Stimulated activated CD4-positive, alpha-beta T cell treated with anti-CD3 and anti-CD28 coated beads, TNF-alpha, amount 100 ng/mL, for 1 hour (primary cell): ENCODE data around the gene MEAF6.
"Not testable (repeated sequence)": the region's sequence is repeated elsewhere in the genome, so short reads cannot be mapped to it uniquely, and the experiment has no call there.

Source experiments
- DNase-seq, 3 donors: peaks; one replicate each; pipeline ENCODE4 v3.0.0-alpha.2; 2020; ENCODE audit warnings: low read depth in 3 of 3, low spot score in 1 of 3

The MEAF6 gene

DNA sequence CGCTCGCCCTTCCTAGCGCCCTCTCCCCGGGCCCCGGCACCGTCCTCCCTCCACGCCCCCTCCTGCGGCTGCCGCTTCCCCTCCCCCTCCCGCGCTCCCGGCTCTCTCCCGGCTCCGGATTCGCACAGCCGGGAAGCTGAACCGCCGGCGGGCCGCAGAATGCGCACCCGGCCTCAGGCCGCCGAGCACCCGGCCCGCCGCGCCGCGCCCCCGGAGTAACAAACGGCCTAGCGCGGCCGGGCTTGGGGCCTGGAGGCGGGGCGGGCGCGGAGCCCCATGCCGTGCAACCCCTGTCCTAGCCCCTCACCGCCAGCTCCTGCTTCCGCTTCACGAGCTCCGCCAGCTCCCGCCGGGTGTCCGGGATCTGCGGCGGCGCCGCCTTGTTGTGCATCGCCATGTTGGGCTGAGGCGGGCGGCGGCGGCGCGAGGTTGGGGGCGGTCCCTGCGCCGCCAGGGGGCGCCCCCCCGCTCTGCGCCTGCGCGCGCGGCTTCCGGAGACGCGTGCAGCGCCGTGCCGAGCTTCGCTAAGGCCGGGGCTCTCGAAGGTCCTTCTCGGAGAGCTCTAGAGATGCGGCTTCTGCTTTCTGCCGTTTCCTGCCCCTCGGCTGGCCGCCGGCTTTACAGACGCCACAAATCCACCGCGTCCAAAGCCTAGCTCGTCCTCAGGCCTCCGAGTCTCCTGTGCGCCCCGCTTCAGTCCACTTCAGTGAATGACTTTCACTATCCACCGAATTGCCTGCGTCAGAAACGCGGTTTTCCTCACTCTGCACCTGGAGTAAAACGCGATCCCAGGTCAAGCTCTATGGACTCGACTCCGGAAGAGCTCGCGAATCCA is at the start of gene MEAF6:
MEAF6 (minus strand) TSS at position 417 of the 835 bp plus-strand sequence; CDS start at position 397, 20 bp downstream.
- peak; percentile 46 to 80 (median 71) for DNase-seq

DNA sequence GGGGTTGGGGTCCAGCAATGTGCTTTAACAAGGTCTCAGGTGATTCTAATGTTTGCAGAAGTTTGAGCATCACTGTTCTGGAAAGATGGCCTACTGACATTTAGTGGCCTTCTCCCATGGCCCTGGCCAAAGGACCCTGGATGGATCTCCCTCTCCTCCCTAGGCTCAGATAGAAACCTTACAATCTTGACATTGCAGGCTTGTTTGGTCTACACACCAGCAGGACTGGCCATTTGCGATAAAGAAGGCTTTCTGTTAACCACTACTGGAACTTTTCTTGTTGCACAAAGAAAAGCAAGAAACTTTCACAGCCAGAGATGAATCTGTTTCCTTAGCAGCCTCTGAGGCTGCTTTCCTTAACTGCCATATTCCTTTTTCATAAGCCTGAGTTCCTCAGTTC is 48.4 kb upstream of the MEAF6 start:
- no peak for DNase-seq

DNA sequence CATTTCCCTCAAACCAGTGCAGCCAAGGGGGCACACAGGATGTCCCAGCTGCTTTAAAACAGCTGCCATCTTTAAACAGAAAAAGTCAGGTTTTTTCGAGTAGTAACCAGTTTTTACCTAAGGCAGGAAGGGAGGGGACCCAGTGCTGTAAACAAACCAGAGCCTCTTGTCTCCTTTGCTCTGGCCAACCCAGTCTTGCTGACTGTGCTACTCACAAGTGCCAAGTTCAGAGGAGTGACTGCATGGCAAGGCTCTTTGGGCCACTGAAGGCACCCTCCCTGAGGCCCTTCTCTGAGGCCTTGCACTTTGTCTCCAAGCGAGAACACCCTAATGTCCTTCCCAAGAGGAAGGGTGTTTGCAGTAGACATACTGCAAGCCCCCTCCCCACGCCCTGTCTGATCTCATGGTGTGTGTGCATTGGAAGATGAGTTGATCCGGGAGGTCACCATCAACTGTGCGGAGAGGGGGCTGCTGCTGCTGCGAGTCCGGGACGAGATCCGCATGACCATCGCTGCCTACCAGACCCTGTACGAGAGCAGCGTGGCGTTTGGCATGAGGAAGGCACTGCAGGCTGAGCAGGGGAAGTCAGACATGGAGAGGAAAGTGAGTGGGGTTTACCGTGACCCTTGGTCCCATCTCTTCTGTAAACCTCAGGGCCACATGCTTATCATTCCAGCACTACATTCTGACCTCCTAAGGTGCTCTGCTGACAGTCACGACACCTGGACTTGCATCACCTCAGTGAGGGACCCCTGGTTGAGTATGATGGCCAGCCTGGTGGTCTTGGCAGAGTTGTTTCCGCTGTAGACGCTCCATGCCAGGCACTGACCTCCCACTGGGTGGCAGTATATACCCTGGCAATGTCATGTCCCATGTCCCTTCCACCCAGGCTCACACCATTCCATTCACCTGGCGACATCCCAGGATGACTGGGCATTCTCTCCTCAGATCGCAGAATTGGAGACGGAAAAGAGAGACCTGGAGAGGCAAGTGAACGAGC is 46.9 kb upstream of the MEAF6 start:
- no peak for DNase-seq

DNA sequence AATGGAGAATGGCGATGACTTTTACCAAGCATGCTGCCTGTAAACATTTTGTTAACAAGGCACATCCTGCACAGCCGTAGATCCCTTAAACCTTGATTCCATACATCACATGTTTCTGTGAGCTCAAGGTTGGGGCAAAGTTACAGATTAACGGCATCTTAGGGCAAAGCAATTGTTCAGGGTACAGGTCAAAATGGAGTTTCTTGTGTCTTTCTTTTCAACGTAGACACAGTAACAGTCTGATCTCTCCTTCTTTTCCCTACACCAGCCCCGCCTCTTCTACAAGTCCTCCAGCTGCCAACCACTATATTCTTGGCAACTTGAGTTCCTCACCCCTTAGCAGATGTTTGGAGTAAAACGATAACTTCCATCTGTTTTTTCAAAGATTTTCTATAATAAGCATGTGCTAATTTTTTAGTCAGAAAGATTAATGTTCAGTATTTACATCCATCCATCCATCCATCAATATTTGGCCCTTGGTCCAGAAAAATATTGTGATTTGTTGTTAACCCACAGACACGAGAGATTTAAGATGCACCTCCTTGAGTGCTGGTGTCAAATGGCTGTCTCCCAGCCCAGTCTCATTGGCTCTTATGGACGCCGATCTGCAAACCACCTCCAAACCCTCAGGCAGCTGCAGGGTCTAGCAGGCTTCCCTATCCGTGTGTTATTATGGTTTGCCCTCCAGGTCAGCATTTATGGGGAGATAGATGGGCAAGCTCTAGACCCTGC is 46.0 kb upstream of the MEAF6 start:
- no peak for DNase-seq

DNA sequence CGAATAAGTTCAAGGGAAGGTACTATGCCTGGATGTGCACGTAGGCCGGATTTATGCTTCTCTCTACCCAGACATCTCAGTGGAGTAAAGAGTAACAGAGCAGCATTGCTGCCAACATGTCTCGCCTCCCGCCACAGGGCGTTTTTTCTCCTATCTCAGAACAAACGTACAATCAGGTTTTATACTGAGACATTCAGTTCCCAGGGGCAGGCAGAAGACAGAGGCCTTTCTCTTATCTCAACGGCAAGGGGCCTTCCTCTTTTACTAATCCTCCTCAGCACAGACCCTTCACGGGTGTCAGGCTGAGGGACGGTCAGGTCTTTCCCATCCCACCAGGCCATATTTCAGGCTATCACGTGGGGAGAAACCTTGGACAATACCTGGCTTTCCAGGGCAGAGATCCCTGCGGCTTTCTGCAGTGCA is 45.4 kb upstream of the MEAF6 start:
- not testable (repeated sequence) for DNase-seq

DNA sequence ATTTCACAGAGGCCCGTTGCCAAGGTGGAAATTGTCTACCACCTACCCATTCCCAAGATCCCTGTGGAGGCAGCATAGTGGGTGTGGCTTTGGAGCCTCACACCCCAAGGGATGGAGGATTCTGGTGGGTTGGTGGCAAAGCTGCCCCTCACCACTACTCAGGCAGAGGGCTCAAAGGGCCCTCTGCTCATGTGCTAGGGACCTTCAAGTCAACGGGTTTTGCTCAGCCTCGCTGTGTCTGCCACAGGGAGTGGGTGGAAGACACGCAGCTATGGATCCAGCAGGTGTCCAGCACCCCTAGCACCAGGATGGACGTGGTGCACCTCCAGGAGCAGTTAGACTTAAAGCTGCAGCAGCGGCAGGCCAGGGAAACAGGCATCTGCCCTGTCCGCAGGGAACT is 44.5 kb upstream of the MEAF6 start:
- no peak for DNase-seq

DNA sequence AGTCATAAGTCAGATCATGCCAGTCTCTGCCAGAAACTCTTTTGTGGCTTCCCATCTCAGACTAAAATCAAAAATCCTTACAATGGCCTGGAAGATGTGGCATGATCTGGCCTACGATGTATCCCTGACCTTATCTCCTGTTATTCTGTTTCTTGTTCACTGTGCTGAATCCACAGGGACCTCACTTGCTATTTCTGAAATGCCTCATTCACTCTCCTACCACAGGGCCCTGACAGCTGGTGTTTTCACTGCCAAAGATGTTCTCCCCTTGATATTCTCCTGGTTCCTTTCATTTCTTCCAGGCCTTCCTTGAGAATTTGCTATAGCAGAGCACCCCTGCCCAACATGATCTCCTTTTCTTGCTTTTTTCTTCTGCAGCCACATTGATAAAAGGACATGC is 43.8 kb upstream of the MEAF6 start:
- no peak for DNase-seq

DNA sequence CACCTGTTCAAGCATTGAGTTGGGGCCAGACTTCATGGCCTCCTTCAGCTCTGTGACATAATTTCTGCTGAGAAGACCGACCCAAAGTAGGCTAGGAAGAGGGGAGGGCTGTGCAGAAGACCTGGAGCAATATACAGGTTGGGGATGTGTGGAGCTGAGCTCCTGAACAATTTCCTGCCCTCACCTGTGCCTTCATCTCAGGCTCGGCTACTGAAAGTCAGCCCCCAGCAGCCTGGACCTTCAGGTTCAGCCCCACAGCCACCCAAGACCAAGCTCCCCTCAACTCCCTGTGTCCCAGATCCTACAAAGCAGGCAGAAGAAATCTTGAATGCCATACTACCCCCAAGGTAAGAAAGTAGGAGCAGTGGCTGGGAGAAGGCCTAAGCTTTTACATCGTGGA is 42.8 kb upstream of the MEAF6 start:
- no peak for DNase-seq

DNA sequence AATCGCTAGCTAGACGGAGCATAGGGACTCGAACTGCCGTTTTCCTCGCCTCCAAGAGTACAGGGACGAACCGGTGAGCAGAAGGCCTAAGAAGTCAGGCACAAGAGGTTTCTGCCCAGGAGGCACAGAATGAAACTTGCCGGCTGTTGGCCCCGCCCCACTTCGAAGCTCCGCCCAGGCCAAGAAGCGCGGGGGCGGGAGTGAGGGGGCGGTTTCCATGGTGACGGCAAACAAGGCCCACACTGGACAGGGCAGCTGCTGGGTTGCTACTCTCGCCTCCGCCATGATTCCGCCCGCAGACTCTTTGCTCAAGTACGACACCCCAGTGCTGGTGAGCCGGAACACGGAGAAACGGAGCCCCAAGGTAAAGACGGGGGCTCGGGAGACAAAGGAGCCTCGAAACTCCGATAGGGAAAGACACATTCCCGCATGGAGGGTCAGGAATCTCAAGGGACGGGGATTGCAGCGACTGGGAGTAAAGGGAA is 42.2 kb upstream of the MEAF6 start, which contains the start of gene DNALI1:
DNALI1 (plus strand) TSS at position 229 of the 485 bp plus-strand sequence; CDS start at position 284, 55 bp downstream.
- no peak for DNase-seq

DNA sequence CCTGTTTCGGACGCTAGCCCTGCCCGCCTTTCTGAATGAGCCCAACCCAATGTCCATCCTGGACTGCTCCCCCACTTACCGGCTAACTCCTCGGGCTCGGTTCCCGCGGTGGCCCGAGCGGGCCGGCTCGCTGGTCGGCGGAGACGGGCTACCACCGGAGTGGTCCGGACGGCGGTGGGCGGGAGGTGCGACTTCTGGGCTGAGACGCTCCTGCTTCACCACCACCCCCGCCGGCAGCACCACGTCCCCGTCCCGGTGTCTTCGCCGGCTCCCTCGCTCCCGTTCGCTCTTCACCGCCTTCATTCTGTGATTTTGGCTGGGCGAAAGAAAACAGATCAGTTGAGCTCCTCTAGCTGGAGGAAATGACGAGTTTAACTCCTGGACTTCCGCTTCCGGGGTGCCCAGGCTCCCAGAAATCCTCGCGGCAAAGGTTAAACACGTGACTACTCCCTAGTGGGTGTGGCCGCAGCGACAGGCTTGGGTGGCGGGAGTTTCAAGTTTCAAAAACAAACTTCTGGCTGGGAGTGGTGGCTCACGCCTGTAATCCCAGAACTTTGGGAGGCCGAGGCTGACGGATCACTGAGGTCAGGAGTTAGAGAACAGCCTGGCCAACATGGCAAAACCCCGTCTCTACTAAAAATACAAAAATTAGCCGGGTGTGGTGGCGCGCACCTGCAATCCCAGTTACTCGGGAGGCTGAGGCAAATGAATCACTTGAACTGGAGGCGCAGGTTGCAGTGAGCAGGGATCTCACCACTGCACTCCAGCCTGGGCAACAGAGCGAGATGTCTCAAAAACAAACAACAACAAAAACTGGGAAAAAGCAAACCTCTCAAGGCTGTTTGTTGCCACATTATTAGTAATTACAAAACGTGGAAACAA is 39.6 kb upstream of the MEAF6 start, which contains the start of gene SNIP1:
SNIP1 (minus strand) TSS at position 367 of the 882 bp plus-strand sequence; CDS start at position 303, 64 bp downstream.
- peak; percentile 70 to 76 (median 71) for DNase-seq

DNA sequence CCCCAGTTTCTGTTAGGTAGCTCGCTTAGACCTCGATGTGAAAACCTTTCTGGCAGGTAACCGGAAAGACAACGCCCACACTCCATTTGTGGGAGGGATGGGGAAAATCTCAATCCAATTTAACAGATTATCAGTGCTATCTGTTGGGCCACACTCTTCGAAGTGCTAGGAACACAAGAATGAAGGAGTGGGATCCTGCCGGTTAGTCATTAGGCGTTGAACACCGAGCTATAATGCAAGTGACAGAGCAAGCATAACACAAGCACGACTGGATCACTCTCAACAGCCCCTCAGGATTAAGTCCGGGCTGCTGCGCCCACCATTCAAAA is 39.0 kb upstream of the MEAF6 start:
- no peak for DNase-seq

DNA sequence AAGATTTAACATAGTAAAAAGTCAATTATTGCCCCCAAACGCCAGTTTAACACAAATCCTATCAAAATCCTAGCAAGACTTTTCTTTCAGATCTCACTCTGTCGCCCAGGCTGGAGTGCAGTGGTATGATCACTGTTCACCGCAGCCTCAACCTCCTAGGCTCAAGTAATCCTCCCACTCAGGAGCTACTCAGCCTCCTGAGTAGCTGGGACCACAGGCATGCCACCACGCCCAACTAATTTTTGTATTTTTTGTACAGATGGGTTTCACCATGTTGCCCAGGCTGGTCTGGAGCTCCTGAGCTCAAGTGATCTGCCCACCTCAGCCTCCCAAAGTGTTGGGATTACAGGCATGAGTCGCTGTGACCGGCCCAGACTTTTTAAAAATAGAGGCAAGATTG is 34.8 kb upstream of the MEAF6 start:
- DNase-seq, result no peak

DNA sequence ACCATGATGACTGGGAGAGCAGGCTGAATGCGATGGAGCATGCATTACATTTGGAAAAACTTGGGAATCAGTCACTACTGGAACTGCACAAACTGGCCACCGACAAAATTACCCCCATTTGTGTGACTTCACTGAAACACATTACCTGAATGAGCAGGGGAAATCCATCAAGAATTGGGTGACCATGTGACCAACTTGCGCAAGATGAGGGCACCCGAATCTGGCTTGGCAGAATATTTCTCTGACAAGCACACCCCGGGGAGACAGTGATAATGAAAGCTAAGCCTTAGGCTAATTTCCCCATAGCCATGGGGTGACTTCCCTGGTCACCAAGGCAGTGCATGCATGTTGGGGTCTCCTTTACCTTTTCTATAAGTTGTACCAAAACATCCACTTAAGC is 30.5 kb upstream of the MEAF6 start:
- DNase-seq, result no peak

DNA sequence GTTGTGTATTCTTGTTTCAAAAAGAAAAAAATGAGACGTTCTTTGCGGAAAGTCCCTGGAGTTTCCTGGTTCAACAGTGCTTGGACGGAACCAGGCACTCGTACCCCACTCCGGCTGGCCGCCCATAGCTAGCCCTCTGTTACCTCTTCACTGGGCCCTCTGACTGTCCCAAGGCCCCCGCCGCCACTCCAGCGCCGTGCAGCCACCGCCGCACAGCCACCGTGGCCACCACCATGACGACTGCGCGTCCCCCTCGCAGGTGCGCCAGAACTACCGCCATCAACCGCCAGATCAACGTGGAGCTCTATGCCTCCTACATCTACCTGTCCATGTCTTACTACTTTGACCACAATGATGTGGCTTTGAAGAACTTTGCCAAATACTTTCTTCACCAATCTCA is 30.0 kb upstream of the MEAF6 start:
- no peak for DNase-seq

DNA sequence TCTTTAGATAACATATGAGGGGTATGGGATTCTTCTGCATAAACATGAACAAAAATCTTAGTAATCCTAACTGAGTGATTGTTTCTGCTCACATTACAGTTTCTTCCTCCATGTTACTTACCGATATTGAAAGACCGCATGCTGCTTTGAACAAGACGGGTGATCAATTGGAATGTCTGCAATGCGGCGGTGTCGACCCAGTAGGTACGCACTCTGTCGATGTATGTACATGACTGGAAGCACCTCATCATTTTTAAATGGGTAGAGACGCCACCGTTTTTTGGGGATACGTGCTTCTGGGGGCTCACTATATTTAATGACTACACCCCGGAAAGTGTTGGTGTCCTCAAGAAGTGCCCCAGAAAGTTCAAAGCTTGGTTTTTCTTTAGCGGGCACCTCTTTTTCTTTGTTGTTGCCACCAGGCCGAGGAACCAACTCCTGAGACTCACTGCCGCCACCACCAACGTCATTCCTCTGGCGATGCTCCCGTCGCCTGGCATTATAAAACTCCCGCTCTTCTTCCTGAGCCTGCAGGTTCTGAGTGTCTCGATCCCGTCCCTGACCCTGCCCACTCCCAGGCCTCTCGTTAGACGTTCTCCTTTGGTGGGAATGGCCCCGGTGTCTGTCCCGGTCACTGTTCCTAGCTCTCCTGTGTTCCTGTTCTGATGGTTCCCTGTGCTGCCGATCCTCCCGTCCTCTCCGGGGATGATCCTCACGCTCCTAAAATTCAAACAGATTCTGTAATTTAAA is 25.6 kb upstream of the MEAF6 start:
- DNase-seq, result no peak

DNA sequence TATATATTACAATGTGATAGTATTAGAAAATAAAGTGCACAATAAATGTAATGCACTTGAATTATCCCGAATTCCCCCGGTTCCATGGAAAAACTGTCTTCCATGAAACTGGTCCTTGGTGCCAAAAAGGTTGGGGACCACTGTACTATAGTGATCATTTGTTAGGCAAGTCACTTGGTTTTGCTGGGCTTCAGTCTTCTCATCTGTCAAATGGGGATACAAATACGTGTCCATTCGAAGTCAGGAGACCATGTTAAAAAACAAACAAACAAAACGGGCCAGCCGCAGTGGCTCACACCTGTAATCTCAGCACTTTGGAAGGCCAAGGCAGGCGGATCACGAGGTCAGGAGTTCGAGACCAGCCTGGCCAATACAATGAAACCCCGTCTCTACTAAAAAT is 24.6 kb upstream of the MEAF6 start:
- DNase-seq, result not testable (repeated sequence)

DNA sequence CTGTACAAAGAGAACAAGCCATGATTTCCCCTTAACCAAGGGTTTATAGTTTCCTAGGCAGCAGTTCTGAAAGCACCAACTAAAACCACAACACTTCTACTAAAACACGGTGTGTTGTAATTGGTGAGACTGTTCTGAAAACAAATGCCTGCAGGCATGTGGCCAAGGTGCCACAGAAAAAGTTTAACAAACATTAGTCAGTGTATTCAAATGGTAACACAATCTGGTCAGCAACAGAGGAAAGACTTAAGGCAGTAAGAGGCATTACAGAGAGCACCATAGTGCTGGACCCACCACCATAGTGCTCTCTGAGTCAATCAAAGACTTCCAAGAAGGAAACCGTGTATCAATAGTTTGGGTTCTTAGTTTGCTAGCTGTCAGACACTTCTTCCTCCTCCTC is 22.8 kb upstream of the MEAF6 start:
- DNase-seq, result no peak

DNA sequence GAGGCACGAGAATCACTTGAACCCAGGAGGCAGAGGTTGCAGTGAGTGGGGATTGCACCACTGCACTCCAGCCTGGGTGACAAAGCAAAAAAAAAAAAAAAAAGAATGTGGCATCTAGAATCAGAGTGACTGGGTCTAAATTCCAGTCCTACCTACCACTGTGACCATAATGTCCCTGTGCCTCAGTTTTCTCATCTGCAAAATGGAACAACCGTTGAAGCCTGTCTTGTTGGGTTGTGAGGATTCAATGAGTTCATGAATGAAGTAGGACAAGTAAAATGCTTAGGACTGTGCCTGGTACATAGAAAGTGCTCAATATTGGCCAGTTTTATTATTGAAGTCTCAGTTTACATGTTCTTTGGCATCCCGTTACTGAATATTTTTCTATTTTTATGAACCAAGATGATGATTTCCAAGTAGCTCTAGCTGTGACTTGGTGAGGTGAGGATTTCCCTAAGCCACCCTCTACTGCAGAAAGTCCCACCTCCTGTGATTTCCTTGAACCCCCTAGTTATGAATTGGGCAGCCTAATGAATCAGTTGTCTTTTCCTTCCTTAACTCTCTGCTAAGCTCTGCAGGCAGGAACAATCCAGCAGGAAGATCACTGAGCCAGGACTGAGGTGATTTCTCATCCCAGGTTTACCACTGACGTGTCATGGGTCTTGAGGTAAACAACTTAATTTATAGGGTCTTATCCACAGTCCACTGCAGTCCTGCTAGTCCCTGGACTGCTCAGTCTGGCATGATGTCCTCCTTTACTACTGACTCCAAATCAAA is 18.9 kb upstream of the MEAF6 start:
- DNase-seq, result no peak
